ENCODE results near the gene CBX5. TPM values are rescaled to one million over a fixed set of nuclear protein-coding genes. Genes with fewer than 3 reads are reported as not detected.

Gene CBX5
- total RNA-seq, 2 experiments from 2014 or later, result 169 to 173 TPM

- Mint-ChIP-seq H3K27ac (no peak overlapping the region), H3K27me3 (ENCODE audit: low read depth) (peaks cover 51% of the 10 kb centered on the region), H3K4me3 (no peak overlapping the region), H3K9me3 (no peaks in the 10 kb centered on the region), H3K4me1 (ENCODE audit: low read depth) (peaks cover 8% of the 10 kb centered on the region), H3K36me3 (ENCODE audit: low read depth) (no peaks in the 10 kb centered on the region)
- CTCF ChIA-PET, result interaction anchor here (1.0 to 1.1 kb wide), 2 partner anchors 9 to 23 kb away, joined by 4 read pairs; partner anchors contain the start of gene COPZ1
- no peak for DNase-seq
- intact Hi-C loops (cut with micrococcal nuclease), result no loop called here
Measured at GRCh38 chr12:54301428-54302048, 21.6 kb upstream of the CBX5 start.

GRCh38 chr12:54300732-54301427, 21.0 kb upstream of the CBX5 start, which contains the start of gene NFE2:
Gene NFE2, minus strand, starts transcription at chr12:54301015. Its CDS starts 5,767 bp downstream, at chr12:54295248.
- peak within 1 kb of the TSS; percentile 26 for H3K4me3 Mint-ChIP-seq
- no peaks in the 10 kb centered on the region for H3K36me3 Mint-ChIP-seq (ENCODE audit: low read depth)
- DNase-seq, result peak; percentile 54
- CTCF ChIA-PET, result interaction anchor here (0.8 to 11.2 kb wide), 7 partner anchors 9 to 99 kb away, joined by 3 to 86 read pairs (median 5); partner anchors contain the start of gene COPZ1
- no peaks in the 10 kb centered on the region for H3K9me3 Mint-ChIP-seq
- intact Hi-C loops (cut with micrococcal nuclease), result no loop called here
- peaks cover 8% of the 10 kb centered on the region for H3K4me1 Mint-ChIP-seq (ENCODE audit: low read depth)
- H3K27me3 Mint-ChIP-seq (ENCODE audit: low read depth), result peaks cover 51% of the 10 kb centered on the region
- H3K27ac Mint-ChIP-seq, result no peak within 1 kb of the TSS

- H3K36me3 Mint-ChIP-seq (ENCODE audit: low read depth), result no peaks in the 10 kb centered on the region
- peaks cover 8% of the 10 kb centered on the region for H3K4me1 Mint-ChIP-seq (ENCODE audit: low read depth)
- H3K9me3 Mint-ChIP-seq, result no peaks in the 10 kb centered on the region
- no peak overlapping the region for H3K4me3 Mint-ChIP-seq
- peaks cover 51% of the 10 kb centered on the region for H3K27me3 Mint-ChIP-seq (ENCODE audit: low read depth)
- no peak for DNase-seq
- no peak overlapping the region for H3K27ac Mint-ChIP-seq
- intact Hi-C loops (cut with micrococcal nuclease), result no loop called here
- CTCF ChIA-PET, result interaction anchor here (0.8 to 11.2 kb wide), 7 partner anchors 9 to 99 kb away, joined by 3 to 86 read pairs (median 5); partner anchors contain the start of gene COPZ1
Measured at GRCh38 chr12:54300225-54300731, 20.4 kb upstream of the CBX5 start.

GRCh38 chr12:54299515-54300224, 19.7 kb upstream of the CBX5 start:
- H3K4me3 Mint-ChIP-seq, result no peak overlapping the region
- CTCF ChIA-PET, result interaction anchor here (0.8 to 11.2 kb wide), 7 partner anchors 9 to 100 kb away, joined by 3 to 86 read pairs (median 5); no protein-coding TSS in a partner anchor
- H3K36me3 Mint-ChIP-seq (ENCODE audit: low read depth), result no peaks in the 10 kb centered on the region
- H3K27ac Mint-ChIP-seq, result no peak overlapping the region
- intact Hi-C loops (cut with micrococcal nuclease), result no loop called here
- peaks cover 8% of the 10 kb centered on the region for H3K4me1 Mint-ChIP-seq (ENCODE audit: low read depth)
- peaks cover 47% of the 10 kb centered on the region for H3K27me3 Mint-ChIP-seq (ENCODE audit: low read depth)
- H3K9me3 Mint-ChIP-seq, result no peaks in the 10 kb centered on the region
- no peak for DNase-seq

- no peak overlapping the region for H3K27ac Mint-ChIP-seq
- intact Hi-C loops (cut with micrococcal nuclease), result no loop called here
- no peaks in the 10 kb centered on the region for H3K9me3 Mint-ChIP-seq
- no peak overlapping the region for H3K4me3 Mint-ChIP-seq
- peaks cover 8% of the 10 kb centered on the region for H3K4me1 Mint-ChIP-seq (ENCODE audit: low read depth)
- no peaks in the 10 kb centered on the region for H3K36me3 Mint-ChIP-seq (ENCODE audit: low read depth)
- DNase-seq, result no peak
- CTCF ChIA-PET, result interaction anchor here (0.8 to 11.2 kb wide), 8 partner anchors 10 to 101 kb away, joined by 3 to 86 read pairs (median 4); partner anchors contain the start of gene COPZ1
- peaks cover 42% of the 10 kb centered on the region for H3K27me3 Mint-ChIP-seq (ENCODE audit: low read depth)
Measured at GRCh38 chr12:54298904-54299303, 19.0 kb upstream of the CBX5 start.

GRCh38 chr12:54296393-54297099, 16.6 kb upstream of the CBX5 start:
- peaks cover 25% of the 10 kb centered on the region for H3K27me3 Mint-ChIP-seq (ENCODE audit: low read depth)
- H3K9me3 Mint-ChIP-seq, result no peaks in the 10 kb centered on the region
- no peak overlapping the region for H3K27ac Mint-ChIP-seq
- intact Hi-C loops (cut with micrococcal nuclease), result no loop called here
- H3K4me1 Mint-ChIP-seq (ENCODE audit: low read depth), result peaks cover 8% of the 10 kb centered on the region
- no peak for DNase-seq
- no peak overlapping the region for H3K4me3 Mint-ChIP-seq
- CTCF ChIA-PET, result interaction anchor here (0.6 to 11.2 kb wide), 12 partner anchors 24 to 96 kb away, joined by 3 to 117 read pairs (median 6); partner anchors contain the start of gene COPZ1
- no peaks in the 10 kb centered on the region for H3K36me3 Mint-ChIP-seq (ENCODE audit: low read depth)

GRCh38 chr12:54294953-54295566, 15.1 kb upstream of the CBX5 start:
- DNase-seq, result no peak
- intact Hi-C loops (cut with micrococcal nuclease), result loop anchor here (1.0 kb wide), 3 partner anchors 64 to 84 kb away; no protein-coding TSS in a partner anchor
- peaks cover 1% of the 10 kb centered on the region for H3K4me1 Mint-ChIP-seq (ENCODE audit: low read depth)
- H3K27ac Mint-ChIP-seq, result no peak overlapping the region
- H3K27me3 Mint-ChIP-seq (ENCODE audit: low read depth), result peaks cover 14% of the 10 kb centered on the region
- H3K36me3 Mint-ChIP-seq (ENCODE audit: low read depth), result no peaks in the 10 kb centered on the region
- H3K9me3 Mint-ChIP-seq, result no peaks in the 10 kb centered on the region
- no peak overlapping the region for H3K4me3 Mint-ChIP-seq
- CTCF ChIA-PET, result interaction anchor here (0.5 to 11.2 kb wide), 24 partner anchors 11 to 115 kb away, joined by 3 to 117 read pairs (median 4); partner anchors contain the start of gene COPZ1

- intact Hi-C loops (cut with micrococcal nuclease), result loop anchor here (1.0 kb wide), 3 partner anchors 65 to 85 kb away; no protein-coding TSS in a partner anchor
- H3K36me3 Mint-ChIP-seq (ENCODE audit: low read depth), result no peaks in the 10 kb centered on the region
- no peak overlapping the region for H3K4me3 Mint-ChIP-seq
- CTCF ChIA-PET, result interaction anchor here (0.5 to 11.2 kb wide), 38 partner anchors 10 to 175 kb away, joined by 3 to 117 read pairs (median 4); partner anchors contain the start of gene COPZ1
- H3K4me1 Mint-ChIP-seq (ENCODE audit: low read depth), result no peaks in the 10 kb centered on the region
- H3K27me3 Mint-ChIP-seq (ENCODE audit: low read depth), result peaks cover 7% of the 10 kb centered on the region
- no peaks in the 10 kb centered on the region for H3K9me3 Mint-ChIP-seq
- no peak overlapping the region for H3K27ac Mint-ChIP-seq
- DNase-seq, result peak; percentile 82
Measured at GRCh38 chr12:54294152-54294952, 14.4 kb upstream of the CBX5 start.

GRCh38 chr12:54292931-54293241, 13.0 kb upstream of the CBX5 start:
- Mint-ChIP-seq H3K27me3 (ENCODE audit: low read depth) (no peaks in the 10 kb centered on the region), H3K36me3 (ENCODE audit: low read depth) (no peaks in the 10 kb centered on the region), H3K27ac (no peak overlapping the region), H3K9me3 (no peaks in the 10 kb centered on the region), H3K4me3 (no peak overlapping the region), H3K4me1 (ENCODE audit: low read depth) (no peaks in the 10 kb centered on the region)
- CTCF ChIA-PET, result interaction anchor here (1.0 to 11.2 kb wide), 21 partner anchors 9 to 107 kb away, joined by 3 to 117 read pairs (median 5); partner anchors contain the start of gene COPZ1
- intact Hi-C loops (cut with micrococcal nuclease), result no loop called here
- no peak for DNase-seq

- Mint-ChIP-seq H3K9me3 (no peaks in the 10 kb centered on the region), H3K4me1 (ENCODE audit: low read depth) (no peaks in the 10 kb centered on the region), H3K27ac (no peak overlapping the region), H3K27me3 (ENCODE audit: low read depth) (no peaks in the 10 kb centered on the region), H3K4me3 (no peak overlapping the region), H3K36me3 (ENCODE audit: low read depth) (no peaks in the 10 kb centered on the region)
- CTCF ChIA-PET, result interaction anchor here (1.0 to 11.2 kb wide), 16 partner anchors 10 to 108 kb away, joined by 3 to 117 read pairs (median 7); partner anchors contain the start of gene COPZ1
- no peak for DNase-seq
- intact Hi-C loops (cut with micrococcal nuclease), result no loop called here
Measured at GRCh38 chr12:54292083-54292930, 12.4 kb upstream of the CBX5 start.
